Activated naive CD4-positive, alpha-beta T cell treated with anti-CD3 and anti-CD28 coated beads, Interleukin-2, amount 50 U/mL, for 72 hours (primary cell): ENCODE results near the gene USP32. TPM values are rescaled to one million over a fixed set of nuclear protein-coding genes. Genes with fewer than 3 reads are reported as not detected.
"Not testable (repeated sequence)": the region's sequence is repeated elsewhere in the genome, so short reads cannot be mapped to it uniquely, and the experiment has no call there.

Experiments used
- ATAC-seq, 2 donors: fragments of 150-1000 bp; cut with Tn5 transposase; 2 replicates each; pipeline ENCODE4 v1.10.0; 2021; ENCODE audit warnings: mild to moderate bottlenecking in 2 of 2, moderate library complexity in 2 of 2
- DNase-seq, 2 donors: peaks; one replicate each; pipeline ENCODE4 v3.0.0; 2021 to 2022; ENCODE audit warnings: low spot score in 2 of 2
- H3K27ac Mint-ChIP-seq, 2 donors: one replicate each; pipeline ENCODE4 v1.8.0; 2022; ENCODE audit warnings: mild to moderate bottlenecking in 2 of 2, mixed read lengths in 2 of 2
- H3K36me3 Mint-ChIP-seq, 2 donors: one replicate each; pipeline ENCODE4 v1.8.0; 2022; ENCODE audit warnings: mixed read lengths in 2 of 2
- H3K9me3 Mint-ChIP-seq, 2 donors: one replicate each; pipeline ENCODE4 v1.8.0; 2022; ENCODE audit warnings: mixed read lengths in 2 of 2
- total RNA-seq, 2 donors: library from RNA; stranded (reverse); gene quantifications; one replicate each; pipeline ENCODE4 v1.2.3, GENCODE V29; 2022

Gene USP32
- total RNA-seq, 2 donors from 2014 or later: 42.6 to 51.5 TPM

DNA sequence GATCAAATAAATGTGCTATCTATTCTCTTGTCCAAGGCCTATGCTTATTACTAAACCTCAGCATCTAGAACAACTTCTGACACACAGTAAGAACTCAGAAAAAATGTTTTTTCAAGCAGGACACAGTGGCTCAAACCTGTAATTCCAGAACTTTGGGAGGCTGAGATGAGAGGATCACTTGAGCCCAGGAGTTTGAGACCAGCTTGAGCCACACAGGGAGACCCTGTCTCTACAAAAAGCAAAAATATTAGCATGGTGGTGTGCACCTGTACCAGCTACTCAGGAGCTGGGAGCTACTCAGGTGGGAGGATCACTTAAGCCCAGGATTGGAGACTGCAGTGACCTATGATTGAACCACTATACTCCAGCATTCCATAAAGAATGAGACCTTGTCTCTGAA, 32.5 kb downstream of the USP32 start:
- ATAC-seq (no peak), DNase-seq (no peak)
- Mint-ChIP-seq H3K9me3 (no peaks in the 10 kb centered on the region), H3K27ac (peak overlapping the region in 1 of 2 donors; percentile 44), H3K36me3 (peaks cover 0 to 14% of the 10 kb centered on the region in 2 donors)

DNA sequence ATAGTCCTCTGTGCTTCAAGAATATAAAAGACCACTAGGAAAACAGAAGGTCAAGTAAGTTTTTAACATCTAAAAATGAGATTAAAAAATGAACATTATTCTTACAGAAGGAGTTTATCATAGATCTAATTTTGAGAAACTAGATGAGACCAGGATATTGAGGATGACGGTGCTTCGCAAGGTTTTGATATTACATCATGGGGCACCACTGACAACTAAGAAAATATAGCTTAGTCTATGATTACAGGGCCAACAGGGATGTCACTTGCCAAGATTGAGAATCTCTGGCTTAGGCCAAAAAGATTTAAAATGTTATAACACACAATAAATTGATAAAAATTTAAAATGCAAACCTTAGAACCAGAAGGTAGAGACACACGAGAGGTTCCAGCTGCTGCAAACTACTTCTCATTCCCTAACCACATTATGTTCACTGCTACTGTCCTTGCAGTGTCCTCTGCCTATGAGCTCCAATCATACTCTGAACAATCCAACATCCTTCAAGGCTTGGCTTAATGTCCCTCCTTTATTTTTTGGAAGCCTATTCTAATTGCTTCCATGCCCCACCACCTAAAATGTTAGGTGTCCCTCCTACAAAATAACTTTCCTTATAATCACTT, 33.2 kb downstream of the USP32 start:
- Mint-ChIP-seq H3K36me3 (peaks cover 0 to 14% of the 10 kb centered on the region in 2 donors), H3K27ac (no peak overlapping the region), H3K9me3 (no peaks in the 10 kb centered on the region)
- DNase-seq: no peak
- no peak for ATAC-seq

DNA sequence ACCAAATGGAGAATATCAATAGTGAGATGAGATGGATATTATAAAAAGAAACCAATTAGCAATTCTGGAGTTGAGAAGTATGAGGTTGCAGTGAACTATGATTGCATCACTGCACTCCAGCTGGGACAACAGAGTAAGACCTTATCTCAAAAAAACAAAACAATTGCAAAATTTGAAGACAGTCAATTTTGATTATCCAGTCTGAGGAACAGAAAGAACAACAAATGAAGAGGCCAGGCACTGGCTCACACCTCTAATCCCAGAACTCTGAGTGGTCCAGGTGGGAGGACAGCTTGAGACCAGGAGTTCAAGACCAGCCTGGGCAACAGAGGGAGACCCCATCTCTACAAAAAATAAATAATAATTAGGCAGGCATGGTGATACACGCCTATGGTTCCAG, 35.0 kb downstream of the USP32 start:
- Mint-ChIP-seq H3K27ac (peak overlapping the region in 1 of 2 donors; percentile 46), H3K9me3 (peaks cover 0 to 5% of the 10 kb centered on the region in 2 donors), H3K36me3 (peaks cover 0 to 14% of the 10 kb centered on the region in 2 donors)
- no peak for DNase-seq
- ATAC-seq: no peak

DNA sequence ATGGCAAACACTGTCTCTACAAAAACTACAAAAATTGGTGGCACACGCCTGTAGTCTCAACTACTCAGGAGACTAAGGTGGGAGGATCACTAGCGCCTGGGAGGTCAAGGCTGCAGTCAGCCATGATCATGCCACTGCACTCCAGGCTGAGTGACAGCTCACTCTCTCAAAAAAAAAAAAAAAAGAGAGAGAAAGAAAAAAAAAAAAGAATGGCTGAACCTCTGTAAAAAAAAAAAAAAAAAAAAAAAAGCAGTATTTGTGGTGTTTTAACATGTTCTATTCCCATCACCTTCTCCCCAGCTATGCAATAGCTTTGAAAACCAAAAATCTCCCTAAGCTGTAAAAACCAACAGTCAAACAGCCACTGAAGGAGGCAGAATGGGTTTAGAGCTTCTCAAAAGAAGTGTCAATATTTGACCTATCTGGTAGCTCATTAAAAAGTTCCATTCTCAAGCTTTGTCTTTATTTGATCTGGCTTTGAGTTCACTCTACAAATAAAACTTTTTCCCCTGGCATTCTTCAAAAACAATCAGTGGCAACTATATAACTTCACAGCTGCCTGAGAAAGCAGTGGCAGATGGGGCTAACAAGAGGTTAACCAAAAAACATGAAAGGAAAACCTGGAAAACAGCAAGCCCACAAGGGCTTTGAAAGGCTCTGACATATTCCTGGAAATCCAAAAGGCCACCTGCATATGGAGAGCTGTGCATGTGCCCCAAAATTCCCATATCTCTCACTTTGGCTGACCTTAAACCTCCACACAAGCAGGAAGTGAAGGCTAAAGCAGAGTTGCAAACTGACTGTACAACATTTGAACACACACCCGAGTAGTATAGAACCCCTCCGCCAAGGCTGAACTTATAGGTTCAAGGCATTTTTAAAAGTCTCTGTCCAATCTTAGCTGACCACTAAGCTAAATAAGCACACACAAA, 36.0 kb downstream of the USP32 start:
- ATAC-seq: peak in 1 of 2 donors; percentile 31
- H3K36me3 Mint-ChIP-seq: peaks cover 0 to 14% of the 10 kb centered on the region in 2 donors
- peaks cover 0 to 5% of the 10 kb centered on the region in 2 donors for H3K9me3 Mint-ChIP-seq
- peak overlapping the region; percentile 46 to 91 for H3K27ac Mint-ChIP-seq
- no peak for DNase-seq

DNA sequence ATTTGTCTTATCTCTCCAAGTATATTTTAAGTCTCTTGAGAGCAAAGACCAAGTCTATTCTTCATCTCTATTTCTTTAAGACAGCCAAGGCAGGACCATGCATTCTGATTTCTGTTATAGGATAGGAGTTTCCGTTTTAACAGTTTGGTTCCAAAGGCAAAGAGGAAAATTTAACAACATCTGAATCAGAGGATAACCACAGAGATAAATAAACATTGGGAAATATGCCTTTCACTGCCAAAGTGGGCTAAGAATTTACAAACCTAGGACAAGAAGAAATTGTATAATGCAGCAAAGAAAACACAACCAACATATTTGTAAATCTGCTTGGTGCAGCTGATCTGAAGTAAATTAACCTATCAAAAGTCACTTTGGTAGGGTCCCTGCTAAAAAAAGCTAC, 37.7 kb downstream of the USP32 start:
- no peak for ATAC-seq
- Mint-ChIP-seq H3K9me3 (peaks cover 0 to 5% of the 10 kb centered on the region in 2 donors), H3K36me3 (peaks cover 0 to 14% of the 10 kb centered on the region in 2 donors), H3K27ac (peak overlapping the region in 1 of 2 donors; percentile 46)
- DNase-seq: no peak

DNA sequence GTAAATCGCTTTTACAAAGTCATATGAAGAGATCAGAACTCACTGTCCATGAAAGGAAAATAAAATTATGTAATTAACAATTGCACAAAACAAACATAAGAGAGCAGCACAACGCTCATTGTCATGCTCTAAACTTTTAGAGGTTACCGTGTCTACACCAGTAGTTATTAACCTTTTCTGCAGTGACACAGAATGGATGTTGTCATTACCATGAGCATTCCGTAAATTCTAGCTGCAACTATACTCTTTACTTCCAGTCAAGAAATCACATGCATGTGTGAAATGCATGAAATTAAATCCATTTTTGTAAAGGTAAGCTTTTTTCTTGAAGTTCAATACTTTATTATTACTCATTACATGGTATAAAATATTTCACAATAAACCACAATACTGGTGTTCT, 38.2 kb downstream of the USP32 start:
- Mint-ChIP-seq H3K36me3 (peaks cover 0 to 14% of the 10 kb centered on the region in 2 donors), H3K9me3 (peaks cover 0 to 5% of the 10 kb centered on the region in 2 donors), H3K27ac (no peak overlapping the region)
- DNase-seq (no peak), ATAC-seq (no peak)

DNA sequence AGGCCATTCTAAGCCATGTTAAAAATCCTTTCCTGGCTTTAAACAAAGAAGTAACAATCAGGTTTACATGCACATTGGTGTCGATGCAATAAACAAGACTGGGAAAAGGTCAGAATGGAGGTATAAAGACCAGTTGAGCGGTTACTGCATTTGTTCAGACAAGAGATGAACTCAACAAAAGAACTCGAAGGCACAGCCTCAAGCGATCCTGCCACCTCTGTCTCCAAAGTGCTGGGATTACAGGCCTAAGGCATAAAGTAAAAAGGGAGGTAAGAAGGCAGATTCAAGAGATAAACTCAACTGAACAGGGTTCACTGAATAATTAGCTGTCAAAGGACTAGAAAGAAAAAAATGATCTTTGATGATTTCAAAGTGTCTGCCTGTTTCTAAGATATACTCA, 39.4 kb downstream of the USP32 start:
- peaks cover 0 to 14% of the 10 kb centered on the region in 2 donors for H3K36me3 Mint-ChIP-seq
- H3K9me3 Mint-ChIP-seq: peaks cover 0 to 5% of the 10 kb centered on the region in 2 donors
- no peak for ATAC-seq
- DNase-seq: no peak
- no peak overlapping the region for H3K27ac Mint-ChIP-seq

DNA sequence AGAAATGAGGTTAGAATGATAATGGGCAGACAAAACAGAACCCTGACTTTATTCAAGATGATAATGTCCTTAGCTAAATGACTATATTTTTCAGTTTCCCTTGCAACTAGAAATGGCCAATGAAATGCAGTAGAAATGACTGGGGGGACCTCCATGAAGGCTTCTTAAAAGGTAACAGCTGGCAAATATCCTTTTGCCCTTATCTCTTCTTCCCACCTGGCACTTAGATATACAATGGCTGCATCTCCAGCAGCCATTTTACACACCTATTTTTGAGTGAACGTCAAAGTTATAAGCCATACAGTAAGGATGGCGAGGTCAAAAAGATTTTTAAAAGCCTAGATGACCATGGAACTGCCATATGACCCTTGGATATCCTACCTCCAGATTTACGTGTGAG, 39.9 kb downstream of the USP32 start:
- Mint-ChIP-seq H3K27ac (no peak overlapping the region), H3K9me3 (peaks cover 0 to 5% of the 10 kb centered on the region in 2 donors), H3K36me3 (peaks cover 0 to 13% of the 10 kb centered on the region in 2 donors)
- ATAC-seq: no peak
- no peak for DNase-seq

DNA sequence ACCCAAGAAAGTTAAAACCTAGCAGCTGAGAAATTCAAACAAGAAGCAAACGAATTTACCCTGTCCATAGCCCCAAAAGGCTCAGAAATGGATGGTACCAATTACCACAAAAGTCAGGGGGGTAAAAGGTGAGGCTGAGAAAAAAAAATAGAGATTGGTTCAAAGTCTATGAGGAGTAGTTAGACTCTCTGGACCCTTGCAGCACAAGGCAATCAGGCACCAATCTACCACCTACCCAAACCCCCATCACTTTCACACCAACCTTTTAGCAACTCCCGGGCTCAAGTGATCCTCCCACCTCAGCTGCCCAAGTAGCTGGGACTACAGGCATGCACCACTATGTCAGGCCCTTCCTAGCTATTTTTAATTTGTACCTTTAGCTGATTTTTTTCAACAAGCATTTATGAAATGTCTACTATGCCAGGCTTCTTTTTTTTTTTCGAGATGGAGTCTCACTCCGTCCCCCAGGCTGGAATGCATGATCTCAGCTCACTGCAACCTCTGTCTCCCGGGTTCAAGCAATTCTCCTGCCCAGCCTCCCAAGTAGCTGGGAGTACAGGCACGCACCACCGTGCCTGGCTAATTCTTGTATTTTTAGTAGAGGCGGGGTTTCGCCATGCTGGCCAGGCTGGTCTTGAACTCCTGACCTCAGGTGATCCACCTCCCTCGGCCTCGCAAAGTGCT, 40.8 kb downstream of the USP32 start:
- Mint-ChIP-seq H3K9me3 (peaks cover 0 to 5% of the 10 kb centered on the region in 2 donors), H3K36me3 (peaks cover 0 to 4% of the 10 kb centered on the region in 2 donors), H3K27ac (no peak overlapping the region)
- ATAC-seq (no peak), DNase-seq (no peak)

DNA sequence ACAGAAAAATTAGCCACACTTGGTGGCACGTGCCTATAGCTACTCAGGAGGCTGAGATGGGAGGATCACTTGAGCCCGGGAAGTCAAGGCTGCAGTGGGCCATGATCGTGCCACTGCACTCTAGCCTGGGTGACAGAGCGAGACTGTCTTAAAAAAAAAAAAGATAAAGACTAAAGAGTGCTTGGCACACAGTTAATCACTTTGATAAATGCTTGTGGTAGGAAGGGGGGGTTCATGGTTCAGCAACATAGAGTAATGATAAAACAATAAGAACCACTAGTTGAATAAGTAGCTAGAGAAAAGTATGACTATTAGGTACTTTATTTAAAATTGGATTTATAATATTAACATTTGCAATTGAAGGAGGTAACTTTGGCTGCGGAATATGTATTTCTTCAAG, 43.3 kb downstream of the USP32 start:
- ATAC-seq (no peak), DNase-seq (no peak)
- no peak overlapping the region for H3K27ac Mint-ChIP-seq

DNA sequence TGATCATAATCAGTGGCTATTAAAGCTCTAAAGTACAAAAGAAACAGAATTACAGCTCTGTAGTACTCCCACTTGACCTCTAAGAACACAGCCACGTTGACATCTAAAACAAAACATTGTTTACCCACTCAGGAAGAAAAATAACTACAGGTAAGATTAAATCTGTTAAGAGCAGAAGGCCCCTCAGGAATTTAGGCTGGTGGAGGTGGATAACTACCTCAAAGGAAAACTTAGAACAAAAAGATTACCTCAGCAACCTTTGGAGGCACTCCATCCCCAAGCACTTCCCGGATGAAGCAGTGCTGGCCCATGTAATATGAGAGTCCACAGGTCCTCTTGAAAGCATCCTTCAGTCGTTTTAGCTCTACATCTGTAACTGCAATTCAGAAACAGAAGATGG, 46.7 kb downstream of the USP32 start:
- H3K9me3 Mint-ChIP-seq: peaks cover 0 to 3% of the 10 kb centered on the region in 2 donors
- H3K36me3 Mint-ChIP-seq: peaks cover 26% of the 10 kb centered on the region in 2 donors
- no peak for DNase-seq
- ATAC-seq: no peak
- H3K27ac Mint-ChIP-seq: no peak overlapping the region

More for the DNA sequence above, 43.3 kb downstream of the USP32 start:
- Mint-ChIP-seq H3K9me3 (peaks cover 0 to 5% of the 10 kb centered on the region in 2 donors), H3K36me3 (no peaks in the 10 kb centered on the region)

DNA sequence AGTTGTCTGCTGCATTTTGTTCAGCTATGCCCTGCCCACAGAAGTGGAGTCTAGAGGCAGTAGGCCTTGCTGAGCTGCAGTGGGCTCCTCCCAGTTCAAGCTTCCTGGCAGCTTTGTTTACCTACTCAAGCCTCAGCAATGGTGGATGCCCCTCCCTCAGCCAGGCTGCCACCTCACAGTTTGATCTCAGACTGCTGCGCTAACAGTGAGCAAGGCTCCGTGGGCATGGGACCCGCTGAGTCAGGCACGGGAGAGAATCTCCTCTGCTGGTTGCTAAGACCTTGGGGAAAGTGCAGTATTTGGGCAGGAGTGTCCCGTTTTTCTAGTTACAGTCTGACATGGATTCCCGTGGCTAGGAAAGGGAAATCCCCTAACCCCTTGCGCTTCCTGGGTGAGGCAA, 49.4 kb downstream of the USP32 start:
- Mint-ChIP-seq H3K27ac (peak overlapping the region in 1 of 2 donors; percentile 78), H3K36me3 (peaks cover 26% of the 10 kb centered on the region in 2 donors)
- not testable (repeated sequence) for H3K9me3 Mint-ChIP-seq, ATAC-seq, DNase-seq

DNA sequence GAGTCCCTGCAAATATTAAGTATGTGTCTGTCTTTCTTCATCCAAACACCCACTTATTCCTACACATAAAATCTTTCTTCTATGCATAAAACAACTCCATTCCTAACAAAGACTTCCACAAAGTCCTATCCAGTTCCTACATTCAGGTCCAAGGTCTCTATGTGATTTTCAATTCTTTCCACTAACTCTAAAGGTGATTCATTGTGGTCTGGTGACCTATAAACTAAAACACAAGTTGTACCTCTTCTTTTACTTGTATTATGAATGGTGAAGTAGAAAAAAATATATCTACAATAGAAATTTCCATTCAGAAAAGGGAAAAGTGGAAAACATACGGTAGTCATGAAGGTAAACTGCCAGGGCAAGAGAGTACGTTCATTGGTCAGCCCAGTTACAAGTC, 56.6 kb downstream of the USP32 start:
- no peak overlapping the region for H3K27ac Mint-ChIP-seq
- peaks cover 0 to 5% of the 10 kb centered on the region in 2 donors for H3K36me3 Mint-ChIP-seq
- ATAC-seq (peak; percentile 82 to 84), DNase-seq (no peak)
- H3K9me3 Mint-ChIP-seq: no peaks in the 10 kb centered on the region

DNA sequence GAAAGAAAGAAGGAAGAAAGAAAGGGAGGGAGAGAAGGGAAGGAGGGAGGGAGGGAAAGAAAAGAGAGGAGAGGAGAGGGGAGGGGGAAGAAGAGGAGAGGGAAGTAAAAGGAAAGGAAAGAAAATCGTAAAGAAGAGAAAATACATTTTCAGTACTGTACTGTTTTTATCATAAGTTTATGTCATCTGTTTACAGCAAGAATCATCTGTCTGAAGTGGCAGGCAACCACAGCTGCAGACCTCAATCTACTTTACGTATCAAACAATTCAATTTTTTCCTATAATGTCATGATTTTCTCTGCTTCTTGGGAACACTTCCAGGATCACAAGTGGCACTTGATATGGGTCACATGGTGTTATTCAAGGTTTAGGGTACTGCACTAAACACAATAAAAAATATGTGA, 58.3 kb downstream of the USP32 start:
- H3K9me3 Mint-ChIP-seq: no peaks in the 10 kb centered on the region
- H3K27ac Mint-ChIP-seq: peak overlapping the region in 1 of 2 donors; percentile 92
- ATAC-seq: no peak
- DNase-seq: no peak
- peaks cover 0 to 5% of the 10 kb centered on the region in 2 donors for H3K36me3 Mint-ChIP-seq

DNA sequence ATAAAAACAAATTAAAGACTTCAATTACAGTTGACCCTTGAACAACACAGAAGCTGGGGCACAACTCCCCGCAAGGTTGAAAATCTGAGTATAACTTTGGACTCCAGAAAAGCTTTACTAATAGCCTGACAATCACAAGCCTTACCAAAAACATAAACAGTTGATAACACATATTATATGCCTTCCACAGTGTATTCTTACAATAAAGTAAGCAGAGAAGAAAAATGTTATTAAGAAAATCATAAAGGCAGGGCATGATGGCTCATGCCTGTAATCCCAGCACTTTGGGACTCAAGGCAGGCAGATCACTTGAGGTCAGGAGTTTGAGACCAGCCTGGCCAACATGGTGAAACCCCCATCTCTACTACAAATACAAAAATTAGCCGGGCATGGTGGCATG, 58.9 kb downstream of the USP32 start:
- not testable (repeated sequence) for H3K9me3 Mint-ChIP-seq, DNase-seq, ATAC-seq, H3K36me3 Mint-ChIP-seq
- peak overlapping the region in 1 of 2 donors; percentile 92 for H3K27ac Mint-ChIP-seq

DNA sequence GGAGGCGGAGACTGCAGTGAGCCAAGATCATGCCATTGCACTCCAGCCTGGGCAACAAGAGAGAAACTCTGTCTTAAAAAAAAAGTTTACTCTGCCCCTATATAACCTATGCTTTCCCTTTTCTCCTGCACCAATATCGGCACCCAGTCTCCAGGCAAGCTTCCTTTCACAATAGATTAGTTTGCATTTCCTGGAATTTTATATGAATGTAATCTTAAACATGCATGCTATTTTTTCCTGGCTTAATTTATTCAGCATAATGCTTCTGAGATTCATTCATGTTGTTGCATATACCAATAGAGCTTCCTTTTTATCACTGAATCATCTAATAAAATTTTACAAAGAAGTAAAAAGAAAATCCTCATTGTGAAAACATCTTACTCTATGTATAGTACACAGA, 59.4 kb downstream of the USP32 start:
- H3K36me3 Mint-ChIP-seq: peaks cover 0 to 5% of the 10 kb centered on the region in 2 donors
- H3K9me3 Mint-ChIP-seq: no peaks in the 10 kb centered on the region
- DNase-seq (no peak), ATAC-seq (no peak)
- peak overlapping the region in 1 of 2 donors; percentile 65 for H3K27ac Mint-ChIP-seq

DNA sequence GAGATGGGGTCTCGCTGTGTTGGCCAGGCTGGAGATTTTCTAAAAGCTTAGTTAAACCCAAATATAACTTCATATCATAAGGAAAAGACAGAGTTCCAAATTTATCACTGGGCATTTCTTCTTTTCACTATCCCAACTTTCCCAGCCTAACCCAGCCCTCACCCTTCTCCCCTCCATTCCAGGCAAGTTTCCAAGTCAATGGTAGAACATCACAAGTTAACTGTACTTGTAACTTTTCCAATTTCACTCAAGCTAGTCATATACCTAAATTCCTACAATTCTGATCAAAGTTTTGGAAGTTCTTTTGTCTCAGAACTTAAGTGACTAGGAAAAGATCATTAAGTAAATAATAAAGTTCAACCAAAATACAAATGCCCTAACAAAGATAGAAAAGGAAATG, 61.2 kb downstream of the USP32 start:
- no peak for ATAC-seq
- DNase-seq: no peak
- no peaks in the 10 kb centered on the region for H3K9me3 Mint-ChIP-seq
- peaks cover 0 to 5% of the 10 kb centered on the region in 2 donors for H3K36me3 Mint-ChIP-seq
- no peak overlapping the region for H3K27ac Mint-ChIP-seq
